Measurements from ENCODE around the gene ZNF512B.
"Not testable (repeated sequence)": the region's sequence is repeated elsewhere in the genome, so short reads cannot be mapped to it uniquely, and the experiment has no call there.

ZNF512B gene

GRCh38 chr20:63937596-63937995 is 32.1 kb downstream of the ZNF512B start:
- no peak for TF ChIP-seq ZFX (IDR thresholded peaks at IDR 0.05)
- TF ChIP-seq CTCF (conservative IDR thresholded peaks at IDR 0.05), result no peak
- no peak overlapping the region for H3K27ac ChIP-seq

- H3K27ac ChIP-seq, result no peak overlapping the region
- no peak for TF ChIP-seq CTCF (conservative IDR thresholded peaks at IDR 0.05)
- TF ChIP-seq ZFX (IDR thresholded peaks at IDR 0.05), result no peak
Observed at GRCh38 chr20:63935447-63935846, 34.3 kb downstream of the ZNF512B start.

GRCh38 chr20:63934271-63935068 is 35.3 kb downstream of the ZNF512B start:
- TF ChIP-seq CTCF (conservative IDR thresholded peaks at IDR 0.05), result no peak
- TF ChIP-seq ZFX (IDR thresholded peaks at IDR 0.05), result no peak

GRCh38 chr20:63933646-63934045 is 36.1 kb downstream of the ZNF512B start:
- no peak overlapping the region for H3K27ac ChIP-seq
- no peak for TF ChIP-seq CTCF (conservative IDR thresholded peaks at IDR 0.05)
- TF ChIP-seq ZFX (IDR thresholded peaks at IDR 0.05), result no peak

More at GRCh38 chr20:63934271-63935068, 35.3 kb downstream of the ZNF512B start:
- H3K27ac ChIP-seq, result no peak overlapping the region

GRCh38 chr20:63932606-63933160 is 37.0 kb downstream of the ZNF512B start:
- TF ChIP-seq CTCF (conservative IDR thresholded peaks at IDR 0.05), result no peak
- no peak for TF ChIP-seq ZFX (IDR thresholded peaks at IDR 0.05)
- no peak overlapping the region for H3K27ac ChIP-seq

- TF ChIP-seq CTCF (conservative IDR thresholded peaks at IDR 0.05) (no peak), ZFX (IDR thresholded peaks at IDR 0.05) (no peak)
- H3K27ac ChIP-seq, result no peak overlapping the region
Observed at GRCh38 chr20:63931735-63932134, 38.0 kb downstream of the ZNF512B start.

- no peak overlapping the region for H3K27ac ChIP-seq
- TF ChIP-seq CTCF (conservative IDR thresholded peaks at IDR 0.05) (no peak), ZFX (IDR thresholded peaks at IDR 0.05) (no peak)
Observed at GRCh38 chr20:63930971-63931553, 38.7 kb downstream of the ZNF512B start.

GRCh38 chr20:63929473-63929883 is 40.3 kb downstream of the ZNF512B start:
- not testable (repeated sequence) for H3K27ac ChIP-seq

Data from C4-2B (cell line).